GM18505 (cell line): ENCODE measurements around the gene DERA.
"Not testable (repeated sequence)": the region's sequence is repeated elsewhere in the genome, so short reads cannot be mapped to it uniquely, and the experiment has no call there.

Experiments
- ATAC-seq: cut with Tn5 transposase; IDR thresholded peaks from one replicate; pipeline ENCODE4 v1.9.1; 2021; ENCODE audit not compliant: unreplicated experiment
- POLR2A ChIP-seq: IDR thresholded peaks from 4 replicates; pipeline ENCODE4 v1.6.1; 2011; ENCODE audit warnings: borderline replicate concordance; ENCODE audit not compliant: insufficient read depth, insufficient read length; ENCODE audit errors: extremely low read depth

The DERA gene

GRCh38 chr12:15924956-15925355 lies 13.8 kb downstream of the DERA start:
- no peak for TF ChIP-seq POLR2A
- ATAC-seq: no peak

- no peak for TF ChIP-seq POLR2A
- ATAC-seq: no peak
Measured at GRCh38 chr12:15928346-15928745, 17.2 kb downstream of the DERA start.

GRCh38 chr12:15928870-15929571 lies 17.9 kb downstream of the DERA start:
- no peak for ATAC-seq

GRCh38 chr12:15931590-15932053 lies 20.5 kb downstream of the DERA start:
- peak; percentile 80 for ATAC-seq
- TF ChIP-seq POLR2A: no peak

More at GRCh38 chr12:15928870-15929571, 17.9 kb downstream of the DERA start:
- TF ChIP-seq POLR2A: no peak

GRCh38 chr12:15932327-15932726 lies 21.2 kb downstream of the DERA start:
- no peak for ATAC-seq
- no peak for TF ChIP-seq POLR2A

DNA sequence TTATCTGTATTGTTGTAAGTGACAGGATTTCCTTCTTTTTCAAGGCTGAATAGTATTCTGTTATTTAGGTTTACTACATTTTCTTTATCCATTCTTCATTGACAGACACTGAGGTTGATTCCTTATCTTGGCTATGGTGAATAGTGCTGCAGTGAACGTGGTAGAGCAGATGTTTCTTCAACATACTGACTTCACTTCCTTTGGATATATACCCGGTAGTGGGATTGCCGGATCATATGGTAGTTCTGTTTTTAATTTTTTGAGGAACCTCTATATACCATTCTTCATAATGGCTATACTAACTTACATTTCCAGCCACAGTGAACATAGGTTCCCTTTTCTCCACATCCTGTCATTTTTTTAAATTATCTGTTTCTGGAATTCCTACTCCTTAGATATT lies 21.8 kb downstream of the DERA start:
- TF ChIP-seq POLR2A: no peak
- ATAC-seq: no peak

DNA sequence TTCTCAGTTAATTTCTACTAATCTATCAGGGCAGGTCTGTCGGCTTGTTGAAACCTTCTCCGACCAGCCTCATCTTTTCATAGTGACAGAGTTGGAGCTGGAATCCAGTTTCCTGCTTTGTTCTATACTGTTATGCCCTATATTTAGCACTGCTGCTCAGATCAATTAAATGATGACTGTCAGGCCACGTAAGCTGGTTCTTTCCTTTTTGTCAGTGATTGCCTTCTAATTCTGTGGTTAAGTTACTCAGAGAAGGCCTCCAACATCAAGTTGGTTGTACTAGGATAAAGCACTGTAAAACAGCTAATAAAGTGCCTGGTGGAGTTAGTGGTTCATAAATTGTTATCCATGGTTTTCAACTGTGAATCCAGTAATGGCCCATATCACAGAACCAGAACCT lies 22.6 kb downstream of the DERA start:
- ATAC-seq: no peak
- TF ChIP-seq POLR2A: no peak

DNA sequence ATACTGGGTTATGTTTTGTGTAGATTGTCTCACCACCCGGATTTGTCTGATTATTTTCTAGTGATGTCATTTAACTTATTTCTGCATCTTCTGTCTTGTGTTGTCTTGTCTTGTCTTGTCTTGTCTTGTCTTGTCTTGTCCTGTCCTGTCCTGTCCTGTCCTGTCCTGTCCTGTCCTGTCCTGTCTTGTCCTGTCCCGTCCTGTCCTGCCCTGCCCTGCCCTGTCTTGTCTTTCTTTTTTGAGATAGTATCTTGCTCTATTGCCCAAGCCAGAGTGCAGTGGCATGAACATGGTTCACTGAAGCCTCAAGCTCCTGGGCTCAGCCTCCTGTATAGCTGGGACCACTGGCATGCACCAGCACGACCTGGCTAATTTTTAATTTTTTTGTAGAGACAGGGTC lies 25.6 kb downstream of the DERA start:
- no peak for ATAC-seq
- no peak for TF ChIP-seq POLR2A

- ATAC-seq: no peak
- no peak for TF ChIP-seq POLR2A
Measured at GRCh38 chr12:15937902-15938301, 26.8 kb downstream of the DERA start.

GRCh38 chr12:15939111-15939510 lies 28.0 kb downstream of the DERA start:
- TF ChIP-seq POLR2A: no peak
- ATAC-seq: no peak

DNA sequence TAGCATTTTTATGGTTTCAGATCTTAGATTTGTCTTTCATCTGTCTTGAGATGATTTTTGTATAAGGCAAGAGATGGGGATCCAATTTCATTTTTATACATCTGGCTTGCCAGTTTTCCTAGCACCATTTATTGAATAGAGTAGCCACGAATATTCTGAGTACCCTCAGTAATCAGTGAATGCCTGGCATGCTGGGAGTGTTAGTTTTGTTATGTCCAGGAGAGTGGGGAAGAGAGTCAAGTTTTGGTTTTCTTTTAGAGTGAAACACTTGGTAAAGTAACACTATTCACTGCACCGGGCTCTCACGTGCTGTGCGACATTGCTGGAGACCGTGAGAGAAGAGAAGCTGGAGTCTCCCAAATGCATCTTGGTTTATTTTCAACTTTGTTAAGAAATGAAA lies 31.3 kb downstream of the DERA start:
- TF ChIP-seq POLR2A: no peak
- no peak for ATAC-seq

- ATAC-seq: not testable (repeated sequence)
Measured at GRCh38 chr12:15943519-15943918, 32.4 kb downstream of the DERA start.

- not testable (repeated sequence) for ATAC-seq
Measured at GRCh38 chr12:15948461-15948860, 37.3 kb downstream of the DERA start.

DNA sequence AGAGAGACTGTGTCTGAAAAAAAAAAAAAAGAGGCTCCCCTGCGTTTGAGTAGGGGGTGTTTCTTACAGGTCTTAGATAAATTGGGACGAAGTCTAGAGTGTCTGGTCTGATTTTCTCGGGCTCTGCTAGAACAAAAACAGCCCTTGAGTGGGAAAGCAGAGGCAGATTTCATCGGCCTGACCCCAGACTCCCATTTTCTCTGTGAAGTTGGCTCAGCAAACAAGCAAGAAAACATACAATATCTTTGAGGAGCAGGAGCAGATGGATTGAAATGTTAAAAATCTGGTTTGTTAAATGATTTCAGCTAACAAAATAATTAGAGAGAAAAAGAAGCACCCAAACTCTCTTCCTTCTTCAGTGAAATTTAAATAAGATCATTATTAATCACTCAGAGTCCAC lies 44.1 kb downstream of the DERA start:
- ATAC-seq: no peak
- TF ChIP-seq POLR2A: no peak

DNA sequence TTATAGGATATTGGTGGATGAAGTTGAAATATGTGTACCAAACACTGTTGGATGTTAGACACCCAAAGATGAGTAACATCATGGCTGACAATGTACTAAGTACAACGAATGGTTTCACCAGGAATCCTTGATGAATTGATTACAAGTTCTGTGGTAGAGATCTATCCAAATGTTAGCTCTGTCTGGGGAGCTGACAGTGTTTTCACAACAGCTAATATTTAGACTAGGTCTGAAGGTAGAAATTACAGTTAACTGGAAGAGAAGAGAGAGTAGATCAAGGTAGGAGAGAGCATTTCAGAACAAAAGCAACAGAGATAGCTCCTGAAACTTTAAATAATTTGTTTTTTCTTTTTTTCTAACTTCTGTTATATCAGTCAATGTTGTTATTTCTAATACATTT lies 44.9 kb downstream of the DERA start:
- no peak for ATAC-seq
- TF ChIP-seq POLR2A: no peak

- ATAC-seq: no peak
Measured at GRCh38 chr12:15956413-15957185, 45.5 kb downstream of the DERA start.

More at GRCh38 chr12:15956413-15957185, 45.5 kb downstream of the DERA start:
- no peak for TF ChIP-seq POLR2A
